Cardiac muscle cell (in vitro differentiated cells and primary cell): ENCODE measurements around the gene STAG3. TPM values are rescaled to one million over a fixed set of nuclear protein-coding genes. Genes with fewer than 3 reads are reported as not detected.

Experiments used
- DNase-seq, 2 donors: peaks; one replicate each; pipeline versions ENCODE4 v3.0.0 to v3.0.0-alpha.2; 2010 to 2017; ENCODE audit warnings: low read depth in 1 of 2, low spot score in 1 of 2
- H3K27ac ChIP-seq: fragments of 200-600 bp; sonication (generic); 2 replicates; pipeline ENCODE4 v1.5.1; 2016
- H3K27me3 ChIP-seq: fragments of 200-600 bp; sonication (generic); 2 replicates; pipeline ENCODE4 v1.6.0; 2016; ENCODE audit warnings: control low read depth
- H3K36me3 ChIP-seq: fragments of 200-600 bp; sonication (generic); 2 replicates; pipeline ENCODE4 v1.5.1; 2016; ENCODE audit warnings: control low read depth
- H3K4me1 ChIP-seq: fragments of 200-600 bp; sonication (generic); 2 replicates; pipeline ENCODE4 v1.8.1; 2017; ENCODE audit warnings: low read depth, mild to moderate bottlenecking, mixed run types
- H3K4me3 ChIP-seq: fragments of 200-600 bp; sonication (generic); 2 replicates; pipeline ENCODE4 v1.5.1; 2016; ENCODE audit warnings: mild to moderate bottlenecking
- H3K9me3 ChIP-seq: fragments of 200-600 bp; sonication (generic); 2 replicates; pipeline ENCODE4 v1.5.1; 2017; ENCODE audit warnings: low read depth, mild to moderate bottlenecking, control low read depth
- polyA plus RNA-seq: library from polyadenylated mRNA; unstranded; fragments of >200 nt; fragmentation: Nextera tagmentation; extraction: Ambion mirVana; gene quantifications from 2 replicates; pipeline ENCODE4 v1.2.1, GENCODE V29; 2016
- total RNA-seq: library from RNA; depleted of rRNA; stranded (reverse); fragments of >200 nt; gene quantifications from 2 replicates; pipeline ENCODE4 v1.2.3, GENCODE V29; 2016
- TF ChIP-seq, protein P1 (sequence below): IDR thresholded peaks from 2 replicates; pipeline ENCODE4 v1.5.1; 2012; ENCODE audit warnings: low read depth, mild to moderate bottlenecking, low read length

Gene STAG3
- total and polyA plus RNA-seq, 2 experiments from 2014 or later: 2.0 to 5.8 TPM

DNA sequence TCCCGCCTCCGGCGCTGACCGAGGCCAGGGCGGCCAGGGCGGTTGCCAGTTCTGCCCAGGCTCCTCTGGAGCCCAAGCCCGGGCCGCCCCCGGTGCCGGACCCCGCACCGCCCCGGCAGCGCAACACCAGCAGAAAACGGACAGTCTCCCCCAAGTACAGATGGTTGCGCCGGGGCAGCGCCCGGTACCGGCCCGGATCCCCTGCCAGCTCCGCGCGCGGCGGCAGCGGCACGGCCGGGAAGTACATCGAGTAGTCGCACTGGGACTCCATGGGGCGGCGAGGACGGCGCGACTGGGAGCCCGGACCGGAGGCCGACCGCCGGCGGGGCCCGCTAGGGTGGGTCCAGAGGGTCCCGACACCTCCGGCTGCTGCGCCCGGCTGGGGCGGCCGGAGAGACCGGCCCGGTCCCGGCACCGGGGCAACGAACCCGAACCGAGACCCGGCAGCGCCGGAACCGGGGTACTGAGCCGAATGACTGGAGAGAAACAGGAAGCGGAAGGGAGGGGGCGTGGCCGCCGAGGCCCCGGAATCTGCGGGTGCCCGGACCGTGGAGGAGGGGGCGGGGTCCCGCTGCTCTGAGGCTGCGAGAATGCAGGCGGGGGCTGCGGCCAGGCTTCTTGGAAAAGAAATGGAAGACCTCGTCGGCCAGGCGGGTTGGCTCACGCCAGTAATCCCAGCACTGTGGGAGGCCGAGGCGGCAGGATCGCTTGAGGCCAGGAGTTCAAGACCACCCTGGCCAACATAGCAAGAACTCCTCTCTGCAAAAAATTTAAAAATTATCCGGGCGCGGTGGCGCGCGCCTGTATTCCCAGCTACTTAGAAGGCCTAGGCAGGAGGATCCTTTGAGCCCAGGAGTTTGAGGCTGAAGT lies 19.3 kb upstream of the STAG3 start, which contains the start of gene TRAPPC14:
Gene TRAPPC14, minus strand, starts transcription at position 495 of the 870 bp plus-strand sequence. Its CDS starts 224 bp downstream, at position 271.
- Histone ChIP-seq H3K4me1 (peaks cover 6% of the 10 kb centered on the region), H3K9me3 (no peaks in the 10 kb centered on the region), H3K27ac (peak within 1 kb of the TSS; percentile 57), H3K36me3 (peaks cover 19% of the 10 kb centered on the region), H3K27me3 (no peaks in the 10 kb centered on the region), H3K4me3 (peak within 1 kb of the TSS; percentile 91)
- TF ChIP-seq, protein P1, sequence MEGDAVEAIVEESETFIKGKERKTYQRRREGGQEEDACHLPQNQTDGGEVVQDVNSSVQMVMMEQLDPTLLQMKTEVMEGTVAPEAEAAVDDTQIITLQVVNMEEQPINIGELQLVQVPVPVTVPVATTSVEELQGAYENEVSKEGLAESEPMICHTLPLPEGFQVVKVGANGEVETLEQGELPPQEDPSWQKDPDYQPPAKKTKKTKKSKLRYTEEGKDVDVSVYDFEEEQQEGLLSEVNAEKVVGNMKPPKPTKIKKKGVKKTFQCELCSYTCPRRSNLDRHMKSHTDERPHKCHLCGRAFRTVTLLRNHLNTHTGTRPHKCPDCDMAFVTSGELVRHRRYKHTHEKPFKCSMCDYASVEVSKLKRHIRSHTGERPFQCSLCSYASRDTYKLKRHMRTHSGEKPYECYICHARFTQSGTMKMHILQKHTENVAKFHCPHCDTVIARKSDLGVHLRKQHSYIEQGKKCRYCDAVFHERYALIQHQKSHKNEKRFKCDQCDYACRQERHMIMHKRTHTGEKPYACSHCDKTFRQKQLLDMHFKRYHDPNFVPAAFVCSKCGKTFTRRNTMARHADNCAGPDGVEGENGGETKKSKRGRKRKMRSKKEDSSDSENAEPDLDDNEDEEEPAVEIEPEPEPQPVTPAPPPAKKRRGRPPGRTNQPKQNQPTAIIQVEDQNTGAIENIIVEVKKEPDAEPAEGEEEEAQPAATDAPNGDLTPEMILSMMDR: no peak
- DNase-seq: peak; percentile 94

DNA sequence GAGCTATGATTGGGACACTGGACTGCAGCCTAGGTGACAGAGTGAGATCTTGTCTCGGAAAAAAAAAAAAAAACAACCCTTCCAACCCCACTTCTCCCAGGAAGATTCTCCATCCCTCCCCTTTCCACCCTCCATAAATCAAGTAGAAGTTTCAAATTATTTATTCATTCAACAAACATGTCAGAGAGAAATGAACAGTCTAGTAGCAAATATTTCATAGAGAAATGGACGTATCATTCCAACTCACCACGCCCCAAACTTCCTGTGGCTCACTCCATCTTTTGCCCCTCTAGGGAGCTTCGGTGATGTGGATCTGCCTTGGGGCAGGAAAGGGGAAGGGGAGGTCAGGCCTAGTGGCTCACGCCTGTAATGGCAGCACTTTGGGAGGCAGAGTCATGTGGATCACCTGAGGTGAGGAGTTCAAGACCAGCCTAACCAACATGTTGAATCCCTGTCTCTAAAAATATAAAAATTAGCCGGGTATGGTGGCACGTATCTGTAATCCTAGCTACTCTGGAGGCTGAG lies 18.6 kb upstream of the STAG3 start:
- peaks cover 19% of the 10 kb centered on the region for H3K36me3 ChIP-seq
- peaks cover 6% of the 10 kb centered on the region for H3K4me1 ChIP-seq
- TF ChIP-seq, protein P1: no peak
- peak overlapping the region; percentile 91 for H3K4me3 ChIP-seq
- no peaks in the 10 kb centered on the region for H3K9me3 ChIP-seq
- DNase-seq: no peak
- peak overlapping the region; percentile 57 for H3K27ac ChIP-seq
- no peaks in the 10 kb centered on the region for H3K27me3 ChIP-seq

DNA sequence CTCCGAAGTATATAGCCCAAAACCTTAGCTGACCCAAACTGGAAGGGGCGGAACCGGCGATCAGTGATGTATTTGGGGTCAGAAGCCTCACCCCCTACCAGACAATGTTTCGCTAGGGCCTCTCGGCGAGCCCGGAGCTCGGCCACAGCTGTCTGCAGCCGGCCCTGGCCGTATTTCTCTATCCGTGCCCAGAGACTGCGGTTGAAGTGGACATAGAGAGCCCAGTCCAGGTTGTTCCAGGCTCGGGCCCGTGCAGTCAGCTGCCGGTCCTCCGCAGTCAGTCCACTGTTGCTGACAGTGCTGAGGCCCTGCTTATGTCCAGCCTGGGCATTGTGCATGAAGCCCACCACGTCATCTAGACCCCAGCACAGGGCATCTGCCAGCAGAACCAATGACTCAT lies 17.7 kb upstream of the STAG3 start:
- H3K9me3 ChIP-seq: no peaks in the 10 kb centered on the region
- peaks cover 6% of the 10 kb centered on the region for H3K4me1 ChIP-seq
- peaks cover 16% of the 10 kb centered on the region for H3K36me3 ChIP-seq
- H3K27ac ChIP-seq: no peak overlapping the region
- no peak overlapping the region for H3K4me3 ChIP-seq
- H3K27me3 ChIP-seq: no peaks in the 10 kb centered on the region
- DNase-seq: no peak
- TF ChIP-seq, protein P1: no peak

DNA sequence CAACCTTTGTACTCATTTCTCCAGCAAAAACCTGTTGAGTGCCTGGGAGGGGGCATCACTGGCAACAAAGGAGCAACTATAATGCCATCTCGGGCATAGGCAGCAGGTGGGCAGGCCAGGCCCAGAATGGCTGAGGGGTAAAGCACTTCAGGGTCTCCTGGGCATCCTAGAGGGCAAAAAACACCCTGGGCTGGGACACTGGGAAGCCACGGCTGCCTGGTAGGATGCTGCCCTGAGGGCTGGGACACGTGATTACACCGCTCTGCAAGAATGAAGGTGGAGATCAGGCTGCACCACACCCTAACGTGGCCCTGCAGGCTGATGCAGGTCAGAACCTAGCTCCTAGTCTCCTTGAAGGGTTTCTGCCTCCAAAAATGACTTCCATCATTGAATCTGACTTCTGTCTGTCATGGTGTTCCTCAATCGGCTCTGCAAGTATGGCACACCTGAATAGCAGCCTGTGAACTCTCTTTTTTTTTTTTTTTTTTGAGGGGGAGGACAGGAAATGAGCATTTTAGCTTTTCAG lies 14.6 kb upstream of the STAG3 start:
- Histone ChIP-seq H3K9me3 (no peaks in the 10 kb centered on the region), H3K36me3 (no peaks in the 10 kb centered on the region), H3K27ac (no peak overlapping the region), H3K4me3 (no peak overlapping the region), H3K4me1 (peaks cover 8% of the 10 kb centered on the region), H3K27me3 (no peaks in the 10 kb centered on the region)
- DNase-seq: no peak
- TF ChIP-seq, protein P1: no peak

DNA sequence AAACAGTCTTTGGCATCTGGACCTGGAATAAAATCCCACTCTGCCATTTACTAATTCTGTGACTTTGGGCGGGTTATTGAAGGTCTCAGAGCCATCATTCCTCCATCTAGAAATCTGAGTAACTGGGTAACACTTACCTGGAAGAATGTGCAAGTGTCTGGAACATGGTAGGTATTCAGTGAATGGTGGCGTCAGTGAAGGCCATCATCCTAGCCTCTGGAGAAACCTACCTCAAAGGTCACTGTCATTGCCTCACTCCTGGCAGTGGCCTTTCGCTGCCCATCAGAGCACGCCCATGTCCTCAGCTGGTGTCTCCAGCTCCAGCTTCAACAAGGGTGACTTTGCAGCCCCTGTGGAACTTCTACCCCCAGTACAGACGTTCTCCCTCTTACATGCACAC lies 13.8 kb upstream of the STAG3 start:
- H3K27me3 ChIP-seq: no peaks in the 10 kb centered on the region
- H3K4me1 ChIP-seq: peaks cover 10% of the 10 kb centered on the region
- DNase-seq: no peak
- TF ChIP-seq, protein P1: no peak
- no peaks in the 10 kb centered on the region for H3K9me3 ChIP-seq
- H3K36me3 ChIP-seq: no peaks in the 10 kb centered on the region
- no peak overlapping the region for H3K4me3 ChIP-seq
- H3K27ac ChIP-seq: no peak overlapping the region
